ENCODE data around the gene RGS16.

RGS16 gene

DNA sequence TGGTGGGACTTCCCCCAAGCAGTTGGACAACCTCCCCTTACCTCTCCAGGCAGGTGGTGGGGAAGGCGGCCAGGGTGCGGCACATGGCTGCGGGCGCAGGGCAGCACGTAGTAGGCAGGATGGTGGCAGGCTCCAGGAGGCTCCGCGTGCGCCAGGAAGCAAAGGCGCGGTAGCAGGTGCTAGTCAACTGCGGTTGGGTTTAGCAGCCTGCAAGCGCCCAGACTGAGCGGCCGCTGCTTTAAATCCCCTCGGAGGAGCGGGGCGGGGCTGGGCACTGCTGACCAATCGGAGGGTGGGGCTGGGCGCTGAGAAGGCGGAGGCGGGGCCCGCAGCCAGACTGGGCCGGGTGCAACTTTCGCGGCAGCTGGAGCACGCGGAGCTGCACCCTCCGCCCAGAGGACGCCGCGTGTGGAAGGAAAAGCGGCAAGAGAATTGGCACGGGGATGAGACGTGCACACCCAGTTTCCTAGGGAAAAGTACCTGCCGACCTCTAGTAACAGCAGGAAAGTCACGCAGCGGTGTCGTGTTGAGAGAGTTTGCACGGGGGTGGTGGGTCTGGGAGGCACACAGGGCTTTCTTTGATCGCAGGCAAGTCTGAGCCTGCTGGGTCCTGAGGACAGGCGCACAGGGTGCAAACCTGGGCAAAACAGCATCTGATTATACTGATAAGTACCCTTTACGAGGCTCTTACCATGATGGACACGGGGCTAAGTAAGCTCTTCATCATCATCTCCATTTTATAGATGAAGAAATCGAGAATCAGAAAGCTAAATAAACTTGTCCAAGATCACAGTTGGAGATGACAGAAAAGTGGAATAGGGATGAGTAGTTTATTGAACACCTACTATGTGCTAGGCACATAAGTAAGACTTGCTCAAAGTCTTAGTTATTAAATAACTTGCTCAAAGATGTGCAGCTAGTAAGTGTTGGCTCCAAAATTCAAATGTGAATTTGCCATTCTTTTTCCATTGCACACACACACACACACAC lies at the start of gene RGS16 (continued):
- TF ChIP-seq, protein P1, sequence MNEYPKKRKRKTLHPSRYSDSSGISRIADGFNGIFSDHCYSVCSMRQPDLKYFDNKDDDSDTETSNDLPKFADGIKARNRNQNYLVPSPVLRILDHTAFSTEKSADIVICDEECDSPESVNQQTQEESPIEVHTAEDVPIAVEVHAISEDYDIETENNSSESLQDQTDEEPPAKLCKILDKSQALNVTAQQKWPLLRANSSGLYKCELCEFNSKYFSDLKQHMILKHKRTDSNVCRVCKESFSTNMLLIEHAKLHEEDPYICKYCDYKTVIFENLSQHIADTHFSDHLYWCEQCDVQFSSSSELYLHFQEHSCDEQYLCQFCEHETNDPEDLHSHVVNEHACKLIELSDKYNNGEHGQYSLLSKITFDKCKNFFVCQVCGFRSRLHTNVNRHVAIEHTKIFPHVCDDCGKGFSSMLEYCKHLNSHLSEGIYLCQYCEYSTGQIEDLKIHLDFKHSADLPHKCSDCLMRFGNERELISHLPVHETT (tag by site-specific recombination; IDR thresholded peaks at IDR 0.05) = no peak
- TF ChIP-seq ZNF140 (tag by site-specific recombination; IDR thresholded peaks at IDR 0.05) (no peak), ZNF341 (tag by site-specific recombination; IDR thresholded peaks at IDR 0.05; ENCODE audit: low read depth) (peak; percentile 96), PRDM1 (tag by site-specific recombination; IDR thresholded peaks at IDR 0.05) (peak; percentile 93), ZNF561 (tag by site-specific recombination; IDR thresholded peaks at IDR 0.05; ENCODE audit: borderline replicate concordance) (peak; percentile 78), ZNF624 (tag by site-specific recombination; IDR thresholded peaks at IDR 0.05) (peak; percentile 81; the same call in 1 of the 2 replicates), ZNF837 (tag by site-specific recombination; IDR thresholded peaks at IDR 0.05) (peak; percentile 86; the same call in 1 of the 2 replicates), ZSCAN16 (tag by site-specific recombination; IDR thresholded peaks at IDR 0.05) (peak; percentile 52; the same call in 1 of the 2 replicates), ZNF2 (tag by site-specific recombination; IDR thresholded peaks at IDR 0.05) (peak; percentile 45; the same call in 1 of the 2 replicates), ZNF324 (tag by site-specific recombination; IDR thresholded peaks at IDR 0.05) (peak; percentile 82), TCF7L2 (IDR thresholded peaks at IDR 0.05; ENCODE audit: borderline replicate concordance, low read depth, low read length) (peak; percentile 80), SP7 (tag by site-specific recombination; IDR thresholded peaks at IDR 0.05) (peak; percentile 83), ZNF555 (tag by site-specific recombination; conservative IDR thresholded peaks at IDR 0.05) (no peak), ZBTB1 (tag by site-specific recombination; IDR thresholded peaks at IDR 0.05) (peak; percentile 38; the same call in 1 of the 2 replicates), ZNF76 (tag by site-specific recombination; IDR thresholded peaks at IDR 0.05; ENCODE audit: borderline replicate concordance, low read depth) (peak; percentile 38; the same call in 1 of the 2 replicates), GFI1B (tag by site-specific recombination; IDR thresholded peaks at IDR 0.05) (peak; percentile 65; the same call in 1 of the 2 replicates), ZNF654 (tag by site-specific recombination; IDR thresholded peaks at IDR 0.05; ENCODE audit: low read depth) (no peak), ZNF146 (tag by site-specific recombination; IDR thresholded peaks at IDR 0.05) (no peak)
- TF ChIP-seq, protein P2, sequence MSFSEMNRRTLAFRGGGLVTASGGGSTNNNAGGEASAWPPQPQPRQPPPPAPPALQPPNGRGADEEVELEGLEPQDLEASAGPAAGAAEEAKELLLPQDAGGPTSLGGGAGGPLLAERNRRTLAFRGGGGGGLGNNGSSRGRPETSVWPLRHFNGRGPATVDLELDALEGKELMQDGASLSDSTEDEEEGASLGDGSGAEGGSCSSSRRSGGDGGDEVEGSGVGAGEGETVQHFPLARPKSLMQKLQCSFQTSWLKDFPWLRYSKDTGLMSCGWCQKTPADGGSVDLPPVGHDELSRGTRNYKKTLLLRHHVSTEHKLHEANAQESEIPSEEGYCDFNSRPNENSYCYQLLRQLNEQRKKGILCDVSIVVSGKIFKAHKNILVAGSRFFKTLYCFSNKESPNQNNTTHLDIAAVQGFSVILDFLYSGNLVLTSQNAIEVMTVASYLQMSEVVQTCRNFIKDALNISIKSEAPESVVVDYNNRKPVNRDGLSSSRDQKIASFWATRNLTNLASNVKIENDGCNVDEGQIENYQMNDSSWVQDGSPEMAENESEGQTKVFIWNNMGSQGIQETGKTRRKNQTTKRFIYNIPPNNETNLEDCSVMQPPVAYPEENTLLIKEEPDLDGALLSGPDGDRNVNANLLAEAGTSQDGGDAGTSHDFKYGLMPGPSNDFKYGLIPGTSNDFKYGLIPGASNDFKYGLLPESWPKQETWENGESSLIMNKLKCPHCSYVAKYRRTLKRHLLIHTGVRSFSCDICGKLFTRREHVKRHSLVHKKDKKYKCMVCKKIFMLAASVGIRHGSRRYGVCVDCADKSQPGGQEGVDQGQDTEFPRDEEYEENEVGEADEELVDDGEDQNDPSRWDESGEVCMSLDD (tag by site-specific recombination; IDR thresholded peaks at IDR 0.05) = no peak
- TF ChIP-seq, protein P3, sequence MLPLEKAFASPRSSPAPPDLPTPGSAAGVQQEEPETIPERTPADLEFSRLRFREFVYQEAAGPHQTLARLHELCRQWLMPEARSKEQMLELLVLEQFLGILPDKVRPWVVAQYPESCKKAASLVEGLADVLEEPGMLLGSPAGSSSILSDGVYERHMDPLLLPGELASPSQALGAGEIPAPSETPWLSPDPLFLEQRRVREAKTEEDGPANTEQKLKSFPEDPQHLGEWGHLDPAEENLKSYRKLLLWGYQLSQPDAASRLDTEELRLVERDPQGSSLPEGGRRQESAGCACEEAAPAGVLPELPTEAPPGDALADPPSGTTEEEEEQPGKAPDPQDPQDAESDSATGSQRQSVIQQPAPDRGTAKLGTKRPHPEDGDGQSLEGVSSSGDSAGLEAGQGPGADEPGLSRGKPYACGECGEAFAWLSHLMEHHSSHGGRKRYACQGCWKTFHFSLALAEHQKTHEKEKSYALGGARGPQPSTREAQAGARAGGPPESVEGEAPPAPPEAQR (tag by site-specific recombination; IDR thresholded peaks at IDR 0.05) = no peak
- TF ChIP-seq, protein P4, sequence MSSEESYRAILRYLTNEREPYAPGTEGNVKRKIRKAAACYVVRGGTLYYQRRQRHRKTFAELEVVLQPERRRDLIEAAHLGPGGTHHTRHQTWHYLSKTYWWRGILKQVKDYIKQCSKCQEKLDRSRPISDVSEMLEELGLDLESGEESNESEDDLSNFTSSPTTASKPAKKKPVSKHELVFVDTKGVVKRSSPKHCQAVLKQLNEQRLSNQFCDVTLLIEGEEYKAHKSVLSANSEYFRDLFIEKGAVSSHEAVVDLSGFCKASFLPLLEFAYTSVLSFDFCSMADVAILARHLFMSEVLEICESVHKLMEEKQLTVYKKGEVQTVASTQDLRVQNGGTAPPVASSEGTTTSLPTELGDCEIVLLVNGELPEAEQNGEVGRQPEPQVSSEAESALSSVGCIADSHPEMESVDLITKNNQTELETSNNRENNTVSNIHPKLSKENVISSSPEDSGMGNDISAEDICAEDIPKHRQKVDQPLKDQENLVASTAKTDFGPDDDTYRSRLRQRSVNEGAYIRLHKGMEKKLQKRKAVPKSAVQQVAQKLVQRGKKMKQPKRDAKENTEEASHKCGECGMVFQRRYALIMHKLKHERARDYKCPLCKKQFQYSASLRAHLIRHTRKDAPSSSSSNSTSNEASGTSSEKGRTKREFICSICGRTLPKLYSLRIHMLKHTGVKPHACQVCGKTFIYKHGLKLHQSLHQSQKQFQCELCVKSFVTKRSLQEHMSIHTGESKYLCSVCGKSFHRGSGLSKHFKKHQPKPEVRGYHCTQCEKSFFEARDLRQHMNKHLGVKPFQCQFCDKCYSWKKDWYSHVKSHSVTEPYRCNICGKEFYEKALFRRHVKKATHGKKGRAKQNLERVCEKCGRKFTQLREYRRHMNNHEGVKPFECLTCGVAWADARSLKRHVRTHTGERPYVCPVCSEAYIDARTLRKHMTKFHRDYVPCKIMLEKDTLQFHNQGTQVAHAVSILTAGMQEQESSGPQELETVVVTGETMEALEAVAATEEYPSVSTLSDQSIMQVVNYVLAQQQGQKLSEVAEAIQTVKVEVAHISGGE (tag by site-specific recombination; conservative IDR thresholded peaks at IDR 0.05; ENCODE audit: low read depth) = peak; percentile 59
- TF ChIP-seq, protein P5, sequence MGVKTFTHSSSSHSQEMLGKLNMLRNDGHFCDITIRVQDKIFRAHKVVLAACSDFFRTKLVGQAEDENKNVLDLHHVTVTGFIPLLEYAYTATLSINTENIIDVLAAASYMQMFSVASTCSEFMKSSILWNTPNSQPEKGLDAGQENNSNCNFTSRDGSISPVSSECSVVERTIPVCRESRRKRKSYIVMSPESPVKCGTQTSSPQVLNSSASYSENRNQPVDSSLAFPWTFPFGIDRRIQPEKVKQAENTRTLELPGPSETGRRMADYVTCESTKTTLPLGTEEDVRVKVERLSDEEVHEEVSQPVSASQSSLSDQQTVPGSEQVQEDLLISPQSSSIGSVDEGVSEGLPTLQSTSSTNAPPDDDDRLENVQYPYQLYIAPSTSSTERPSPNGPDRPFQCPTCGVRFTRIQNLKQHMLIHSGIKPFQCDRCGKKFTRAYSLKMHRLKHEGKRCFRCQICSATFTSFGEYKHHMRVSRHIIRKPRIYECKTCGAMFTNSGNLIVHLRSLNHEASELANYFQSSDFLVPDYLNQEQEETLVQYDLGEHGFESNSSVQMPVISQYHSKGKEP (tag by site-specific recombination; IDR thresholded peaks at IDR 0.05) = peak; percentile 98
- TF ChIP-seq, protein P6, sequence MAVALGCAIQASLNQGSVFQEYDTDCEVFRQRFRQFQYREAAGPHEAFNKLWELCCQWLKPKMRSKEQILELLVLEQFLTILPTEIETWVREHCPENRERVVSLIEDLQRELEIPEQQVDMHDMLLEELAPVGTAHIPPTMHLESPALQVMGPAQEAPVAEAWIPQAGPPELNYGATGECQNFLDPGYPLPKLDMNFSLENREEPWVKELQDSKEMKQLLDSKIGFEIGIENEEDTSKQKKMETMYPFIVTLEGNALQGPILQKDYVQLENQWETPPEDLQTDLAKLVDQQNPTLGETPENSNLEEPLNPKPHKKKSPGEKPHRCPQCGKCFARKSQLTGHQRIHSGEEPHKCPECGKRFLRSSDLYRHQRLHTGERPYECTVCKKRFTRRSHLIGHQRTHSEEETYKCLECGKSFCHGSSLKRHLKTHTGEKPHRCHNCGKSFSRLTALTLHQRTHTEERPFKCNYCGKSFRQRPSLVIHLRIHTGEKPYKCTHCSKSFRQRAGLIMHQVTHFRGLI (tag by site-specific recombination; IDR thresholded peaks at IDR 0.05) = peak; percentile 54
- TF ChIP-seq, protein P7, sequence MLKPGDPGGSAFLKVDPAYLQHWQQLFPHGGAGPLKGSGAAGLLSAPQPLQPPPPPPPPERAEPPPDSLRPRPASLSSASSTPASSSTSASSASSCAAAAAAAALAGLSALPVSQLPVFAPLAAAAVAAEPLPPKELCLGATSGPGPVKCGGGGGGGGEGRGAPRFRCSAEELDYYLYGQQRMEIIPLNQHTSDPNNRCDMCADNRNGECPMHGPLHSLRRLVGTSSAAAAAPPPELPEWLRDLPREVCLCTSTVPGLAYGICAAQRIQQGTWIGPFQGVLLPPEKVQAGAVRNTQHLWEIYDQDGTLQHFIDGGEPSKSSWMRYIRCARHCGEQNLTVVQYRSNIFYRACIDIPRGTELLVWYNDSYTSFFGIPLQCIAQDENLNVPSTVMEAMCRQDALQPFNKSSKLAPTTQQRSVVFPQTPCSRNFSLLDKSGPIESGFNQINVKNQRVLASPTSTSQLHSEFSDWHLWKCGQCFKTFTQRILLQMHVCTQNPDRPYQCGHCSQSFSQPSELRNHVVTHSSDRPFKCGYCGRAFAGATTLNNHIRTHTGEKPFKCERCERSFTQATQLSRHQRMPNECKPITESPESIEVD (tag by site-specific recombination; IDR thresholded peaks at IDR 0.05) = 0 out of 2 replicates have a peak, but pooled peaks have one; percentile 70

All from HEK293 (cell line).